DMS 273 (cell line): ENCODE measurements around the gene EVI2B.
"Not testable (repeated sequence)": the region's sequence is repeated elsewhere in the genome, so short reads cannot be mapped to it uniquely, and the experiment has no call there.

Experiments used
- DNase-seq: peaks from one replicate; lab custom pipeline; 2025; ENCODE audit not compliant: unreplicated experiment; lab: John Stamatoyannopoulos, UW

EVI2B gene, protein sequence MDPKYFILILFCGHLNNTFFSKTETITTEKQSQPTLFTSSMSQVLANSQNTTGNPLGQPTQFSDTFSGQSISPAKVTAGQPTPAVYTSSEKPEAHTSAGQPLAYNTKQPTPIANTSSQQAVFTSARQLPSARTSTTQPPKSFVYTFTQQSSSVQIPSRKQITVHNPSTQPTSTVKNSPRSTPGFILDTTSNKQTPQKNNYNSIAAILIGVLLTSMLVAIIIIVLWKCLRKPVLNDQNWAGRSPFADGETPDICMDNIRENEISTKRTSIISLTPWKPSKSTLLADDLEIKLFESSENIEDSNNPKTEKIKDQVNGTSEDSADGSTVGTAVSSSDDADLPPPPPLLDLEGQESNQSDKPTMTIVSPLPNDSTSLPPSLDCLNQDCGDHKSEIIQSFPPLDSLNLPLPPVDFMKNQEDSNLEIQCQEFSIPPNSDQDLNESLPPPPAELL

GRCh38 chr17:31313982-31314781, at the start of gene EVI2B:
TSS of gene EVI2B (minus strand) at chr17:31314054. CDS start at chr17:31305609, 8,445 bp downstream.
- DNase-seq: no peak

DNA sequence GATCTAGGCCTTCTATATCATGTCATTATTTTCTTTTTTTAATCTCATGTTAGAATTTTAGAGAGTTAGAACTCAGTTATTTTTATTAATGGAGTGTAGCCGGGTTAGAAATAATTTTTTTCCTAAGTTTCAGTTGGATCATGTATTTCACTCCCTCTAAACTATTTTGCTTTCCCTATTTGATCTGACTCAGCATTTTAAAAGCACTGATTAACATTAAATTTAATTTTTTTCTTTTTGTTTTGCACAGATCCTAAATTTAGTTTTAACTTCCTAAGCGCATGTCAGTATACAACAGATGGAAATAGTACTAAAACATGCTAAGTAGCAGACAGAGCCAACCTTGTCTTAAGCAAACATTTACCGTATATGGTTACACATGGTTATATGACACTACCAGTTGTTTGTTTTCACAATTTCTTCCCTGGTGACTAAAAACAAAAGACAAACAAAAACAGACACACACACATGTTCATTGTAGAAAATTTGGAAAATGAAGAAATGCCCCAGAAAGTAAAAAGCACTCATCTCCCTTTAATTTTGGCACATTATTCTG, 44.1 kb upstream of the EVI2B start:
- DNase-seq: peak; percentile 38

GRCh38 chr17:31357091-31357490, 43.2 kb upstream of the EVI2B start:
- DNase-seq: no peak

GRCh38 chr17:31355935-31356334, 42.1 kb upstream of the EVI2B start:
- no peak for DNase-seq

DNA sequence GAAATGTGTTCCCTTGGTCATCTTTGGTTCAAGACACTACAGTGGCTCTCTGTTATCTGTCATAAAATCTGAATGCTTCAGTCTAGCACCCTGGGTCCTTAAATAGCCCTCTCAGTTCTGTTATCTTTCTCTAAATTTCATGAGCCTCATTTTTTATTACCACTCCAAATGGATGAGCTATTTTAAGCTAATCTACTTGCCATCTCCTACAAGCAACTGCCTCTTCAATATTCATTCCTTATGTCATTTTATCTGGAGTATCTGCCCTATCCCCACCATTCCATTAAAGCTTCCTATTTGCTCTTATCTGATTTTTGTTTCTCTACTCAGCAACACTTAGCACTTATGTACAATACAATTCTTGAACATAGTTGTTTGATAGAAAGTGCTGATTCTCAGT, 35.6 kb upstream of the EVI2B start:
- DNase-seq: no peak

DNA sequence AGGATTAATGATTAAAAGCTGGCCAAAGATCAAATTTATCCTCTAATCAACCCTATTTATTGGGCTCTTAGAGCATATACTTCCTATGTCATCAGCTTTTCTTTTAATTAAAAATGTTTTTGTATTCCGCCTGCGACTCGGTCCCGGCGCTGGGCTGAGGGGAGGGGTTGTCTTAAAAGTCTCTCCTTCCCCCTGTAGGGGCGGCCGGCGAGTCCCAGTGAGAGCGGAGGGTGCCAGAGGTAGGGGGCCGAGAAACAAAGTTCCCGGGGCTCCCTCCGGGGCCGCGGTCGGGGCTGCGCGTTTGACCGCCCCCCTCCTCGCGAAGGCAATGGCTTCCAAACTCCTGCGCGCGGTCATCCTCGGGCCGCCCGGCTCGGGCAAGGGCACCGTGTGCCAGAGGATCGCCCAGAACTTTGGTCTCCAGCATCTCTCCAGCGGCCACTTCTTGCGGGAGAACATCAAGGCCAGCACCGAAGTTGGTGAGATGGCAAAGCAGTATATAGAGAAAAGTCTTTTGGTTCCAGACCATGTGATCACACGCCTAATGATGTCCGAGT, 31.4 kb upstream of the EVI2B start:
- DNase-seq: not testable (repeated sequence)

- DNase-seq: no peak
These were observed 26.2 kb upstream of the EVI2B start for GRCh38 chr17:31339906-31340661.

- DNase-seq: no peak
These were observed 15.4 kb upstream of the EVI2B start for GRCh38 chr17:31329221-31329620.

DNA sequence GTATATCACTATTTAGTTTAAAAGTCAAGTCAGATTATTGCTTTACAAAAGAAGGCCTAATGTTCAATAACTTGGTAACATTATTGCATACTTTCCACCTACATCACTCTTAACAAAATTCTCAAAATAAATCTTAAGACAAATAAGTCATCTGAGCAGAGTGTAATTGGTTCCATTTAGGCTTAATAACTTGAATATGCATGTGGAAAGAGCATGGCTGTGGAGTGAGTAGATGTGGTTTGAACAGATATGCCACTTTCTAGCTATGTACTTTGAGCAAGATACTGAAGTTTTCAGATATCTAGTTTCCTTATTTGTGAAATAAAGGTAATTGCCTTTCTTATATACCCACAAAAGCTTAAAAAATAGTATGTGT, 14.3 kb upstream of the EVI2B start:
- DNase-seq: no peak

GRCh38 chr17:31327534-31328159, 13.8 kb upstream of the EVI2B start:
- DNase-seq: no peak

DNA sequence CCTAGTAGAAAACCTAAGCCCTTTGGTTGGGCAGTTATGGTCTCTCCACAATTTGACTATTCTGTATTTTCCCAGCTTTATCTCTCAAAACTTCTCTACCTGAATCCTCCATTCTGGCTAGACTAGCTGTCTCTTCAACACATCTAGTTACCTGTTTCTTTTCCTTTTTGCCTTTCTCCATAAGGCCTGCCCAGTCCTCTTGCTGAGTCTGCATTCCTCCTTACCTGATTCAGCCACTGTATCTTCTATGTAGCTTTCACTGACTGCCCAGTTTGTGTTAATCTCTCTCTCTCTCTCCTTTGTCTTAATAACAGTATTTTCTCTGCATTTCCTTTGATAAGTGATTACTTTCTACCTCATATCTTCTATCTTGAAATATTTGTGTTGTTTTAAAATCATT, 9.7 kb upstream of the EVI2B start:
- no peak for DNase-seq

- DNase-seq: no peak
These were observed 8.1 kb upstream of the EVI2B start for GRCh38 chr17:31321966-31322365.

GRCh38 chr17:31321481-31321880, 7.6 kb upstream of the EVI2B start, which contains the start of gene EVI2A:
TSS of gene EVI2A (minus strand) at chr17:31321622. CDS start at chr17:31319013, 2,609 bp downstream.
- DNase-seq: no peak

DNA sequence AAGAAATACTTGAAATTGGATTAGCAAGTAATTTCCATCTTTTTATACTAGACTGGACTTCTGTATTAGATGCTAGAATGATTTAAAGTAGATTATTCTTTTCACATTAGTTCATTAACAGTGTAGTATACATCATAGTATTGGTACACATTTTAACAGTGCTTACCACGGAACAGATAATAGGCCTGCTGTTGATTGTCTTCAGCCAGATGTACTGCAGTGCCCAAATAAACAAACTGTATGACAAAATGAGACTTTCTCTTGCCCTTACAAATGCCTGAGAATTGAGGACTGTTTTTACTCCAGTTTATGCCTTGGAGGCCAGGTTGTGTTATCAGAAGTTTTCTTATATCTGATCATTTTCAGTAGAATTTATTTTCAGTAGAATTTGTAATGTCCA, 6.9 kb upstream of the EVI2B start:
- DNase-seq: no peak

GRCh38 chr17:31320241-31320640, 6.4 kb upstream of the EVI2B start:
- DNase-seq: no peak

DNA sequence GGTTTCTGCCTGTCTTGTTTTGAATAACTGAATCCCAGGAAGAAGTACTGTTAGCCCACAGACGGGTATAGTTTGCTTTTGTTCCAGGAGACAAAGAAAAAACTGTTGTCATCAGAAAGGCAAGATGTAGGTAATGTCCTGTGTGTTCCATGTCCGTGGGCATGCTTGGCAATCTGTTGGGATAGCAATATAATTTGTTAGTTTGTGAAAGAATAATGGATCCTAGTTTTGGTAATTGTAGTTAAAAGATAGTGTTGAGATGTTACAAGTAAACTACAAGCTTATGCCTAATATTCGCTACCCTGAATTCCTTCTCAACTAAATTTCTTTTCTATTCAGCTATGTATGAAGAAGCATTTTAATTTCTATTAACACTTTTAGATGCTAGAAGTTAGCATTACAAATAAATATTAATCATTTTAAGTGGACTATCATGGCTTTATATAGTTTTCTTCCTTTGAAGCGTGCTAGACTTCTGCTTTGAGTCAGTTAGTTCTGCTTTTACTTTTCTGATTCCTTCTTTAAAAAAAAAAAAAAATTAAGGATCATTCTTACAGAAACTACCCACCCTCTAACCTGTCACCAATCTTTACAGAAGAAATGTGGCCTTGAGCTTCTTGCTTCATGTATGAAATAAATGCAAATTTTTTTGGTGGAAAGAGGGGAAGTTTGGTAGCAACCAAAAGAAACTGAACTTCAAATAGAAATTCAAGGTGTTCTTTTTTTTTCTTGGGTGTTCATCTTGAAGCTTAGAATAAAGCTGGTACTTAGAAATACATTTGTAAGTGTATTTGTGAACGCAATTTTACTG, 5.2 kb upstream of the EVI2B start:
- no peak for DNase-seq

GRCh38 chr17:31318298-31318801, 4.5 kb upstream of the EVI2B start:
- peak; percentile 28 for DNase-seq

DNA sequence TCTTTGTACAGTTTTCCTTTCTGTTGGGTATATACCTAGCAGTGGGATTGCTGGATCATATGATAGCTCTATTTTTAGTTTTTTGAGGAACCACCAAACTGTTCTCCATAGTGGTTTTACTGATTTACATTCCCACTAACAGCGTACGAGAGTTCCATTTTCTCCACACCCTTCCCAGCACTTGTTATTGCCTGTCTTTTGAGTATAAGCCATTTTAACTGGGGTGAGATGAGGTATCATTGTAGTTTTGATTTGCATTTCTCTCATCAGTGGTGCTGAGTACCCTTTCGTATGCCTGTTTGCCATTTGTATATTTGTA, 887 bp upstream of the EVI2B start:
- DNase-seq: no peak

- not testable (repeated sequence) for DNase-seq
These were observed 1.6 kb downstream of the EVI2B start for GRCh38 chr17:31312223-31312622.
